NK-92 treated with Interleukin-12 subunit alpha and Interleukin-12 subunit beta, amount 100 ng/mL, for 24 hours (cell line): ENCODE measurements around the gene MATN3.

ENCODE experiments used
- DNase-seq: peaks from one replicate; lab custom pipeline; 2025; lab: John Stamatoyannopoulos, UW

MATN3 gene

GRCh38 chr2:20001361-20001863 lies 11.1 kb downstream of the MATN3 start:
- no peak for DNase-seq

- DNase-seq, result no peak
Observed at GRCh38 chr2:19993731-19994130, 18.7 kb downstream of the MATN3 start.

- DNase-seq, result no peak
Observed at GRCh38 chr2:19991895-19992294, 20.6 kb downstream of the MATN3 start.

GRCh38 chr2:19990416-19990728 lies 22.1 kb downstream of the MATN3 start:
- DNase-seq, result no peak

GRCh38 chr2:19989667-19990415 lies 22.6 kb downstream of the MATN3 start, which contains the start of gene WDR35:
TSS of gene WDR35 (minus strand) at chr2:19990105. CDS start at chr2:19990015, 90 bp downstream.
- DNase-seq, result peak; percentile 32

GRCh38 chr2:19989342-19989666 lies 23.2 kb downstream of the MATN3 start:
- DNase-seq, result no peak

- DNase-seq, result no peak
Observed at GRCh38 chr2:19988600-19988999, 23.9 kb downstream of the MATN3 start.

- DNase-seq, result no peak
Observed at GRCh38 chr2:19987936-19988335, 24.5 kb downstream of the MATN3 start.

GRCh38 chr2:19982268-19982667 lies 30.2 kb downstream of the MATN3 start:
- DNase-seq, result no peak

- no peak for DNase-seq
Observed at GRCh38 chr2:19979932-19980331, 32.5 kb downstream of the MATN3 start.

GRCh38 chr2:19973466-19973865 lies 39.0 kb downstream of the MATN3 start:
- DNase-seq, result no peak

GRCh38 chr2:19971691-19972090 lies 40.8 kb downstream of the MATN3 start:
- DNase-seq, result peak; percentile 1

- no peak for DNase-seq
Observed at GRCh38 chr2:19963386-19963785, 49.1 kb downstream of the MATN3 start.

GRCh38 chr2:19955544-19956422 lies 56.7 kb downstream of the MATN3 start:
- peak; percentile 13 for DNase-seq

- no peak for DNase-seq
Observed at GRCh38 chr2:19949071-19949470, 63.4 kb downstream of the MATN3 start.

GRCh38 chr2:19947184-19947940 lies 65.1 kb downstream of the MATN3 start:
- no peak for DNase-seq

GRCh38 chr2:19944205-19944845 lies 68.1 kb downstream of the MATN3 start:
- DNase-seq, result no peak

GRCh38 chr2:19943189-19943588 lies 69.3 kb downstream of the MATN3 start:
- no peak for DNase-seq

- no peak for DNase-seq
Observed at GRCh38 chr2:19942199-19942598, 70.3 kb downstream of the MATN3 start.
